Lower leg skin (tissue), 4 donors: ENCODE measurements around the gene INTS11. TPM values are rescaled to one million over a fixed set of nuclear protein-coding genes. Genes with fewer than 3 reads are reported as not detected.
"Not testable (repeated sequence)": the region's sequence is repeated elsewhere in the genome, so short reads cannot be mapped to it uniquely, and the experiment has no call there.

Experiments
- DNase-seq, 2 donors: peaks; one replicate each; pipeline ENCODE4 v3.0.0-alpha.2; 2019; ENCODE audit warnings: low spot score in 2 of 2
- H3K4me3 ChIP-seq: fragments of 200-600 bp; sonication (generic); 2 replicates; pipeline ENCODE4 v1.5.1; 2017; ENCODE audit warnings: mild to moderate bottlenecking, low read depth; ENCODE audit not compliant: poor library complexity, severe bottlenecking
- CTCF ChIP-seq, 3 donors: fragments of 450-650 bp; IDR thresholded peaks; one replicate each; pipeline ENCODE4 v1.5.1; 2016; ENCODE audit warnings: antibody characterized with exemption in 3 of 3, mild to moderate bottlenecking in 3 of 3, moderate library complexity in 2 of 3
- POLR2A ChIP-seq, 2 donors: fragments of 450-650 bp; IDR thresholded peaks; one replicate each; pipeline ENCODE4 v1.6.1; 2016 to 2017; ENCODE audit warnings: antibody characterized with exemption in 2 of 2, mild to moderate bottlenecking in 1 of 2, moderate library complexity in 1 of 2
- WGBS, 2 donors: methylation state at CpG; one replicate each; pipeline ENCODE4 v1.1.5; 2018; 5-methylcytosine and 5-hydroxymethylcytosine counted together
- intact Hi-C: fragments of 100-400 bp; cut with DNase I; formaldehyde crosslinking; loops from one replicate; pipeline ENCODE4 v1.15.0; 2023; ENCODE audit warnings: low total_unique reads
- total RNA-seq, 4 donors: library from RNA; depleted of rRNA; stranded (reverse); fragments of >200 nt; gene quantifications; one replicate each; pipeline ENCODE4 v1.1.0, GENCODE V29; 2016

Gene INTS11
- total RNA-seq, 4 donors from 2014 or later: 101 to 185 (median 105) TPM

GRCh38 chr1:1371364-1371745, 46.9 kb upstream of the INTS11 start:
- no peak for DNase-seq
- intact Hi-C loops: no loop called here
- H3K4me3 ChIP-seq: no peak overlapping the region
- 40 to 41% methylated on average over 3 to 10 of the region's 12 CpGs for WGBS, 2 donors
- TF ChIP-seq CTCF (IDR thresholded peaks at IDR 0.05) (no peak), POLR2A (IDR thresholded peaks at IDR 0.05) (no peak)

- TF ChIP-seq POLR2A (IDR thresholded peaks at IDR 0.05) (no peak), CTCF (IDR thresholded peaks at IDR 0.05) (no peak)
- no peak for DNase-seq
- H3K4me3 ChIP-seq: no peak overlapping the region
- WGBS, 2 donors: 76 to 79% methylated on average over 12 to 15 of the region's 16 CpGs
- intact Hi-C loops: no loop called here
These were observed 46.4 kb upstream of the INTS11 start for GRCh38 chr1:1370771-1371300.

- intact Hi-C loops, DNase-seq, H3K4me3 ChIP-seq: not testable (repeated sequence)
- WGBS, 2 donors: 82 to 98% methylated on average over 14 of the region's 14 CpGs
These were observed 45.6 kb upstream of the INTS11 start for GRCh38 chr1:1370094-1370493.

- WGBS, 2 donors: 93 to 95% methylated on average over 5 of the region's 5 CpGs
- TF ChIP-seq CTCF (IDR thresholded peaks at IDR 0.05): no peak
- TF ChIP-seq POLR2A (IDR thresholded peaks at IDR 0.05): no peak
- intact Hi-C loops: no loop called here
- DNase-seq: no peak
- no peak overlapping the region for H3K4me3 ChIP-seq
These were observed 42.9 kb upstream of the INTS11 start for GRCh38 chr1:1367315-1367714.

DNA sequence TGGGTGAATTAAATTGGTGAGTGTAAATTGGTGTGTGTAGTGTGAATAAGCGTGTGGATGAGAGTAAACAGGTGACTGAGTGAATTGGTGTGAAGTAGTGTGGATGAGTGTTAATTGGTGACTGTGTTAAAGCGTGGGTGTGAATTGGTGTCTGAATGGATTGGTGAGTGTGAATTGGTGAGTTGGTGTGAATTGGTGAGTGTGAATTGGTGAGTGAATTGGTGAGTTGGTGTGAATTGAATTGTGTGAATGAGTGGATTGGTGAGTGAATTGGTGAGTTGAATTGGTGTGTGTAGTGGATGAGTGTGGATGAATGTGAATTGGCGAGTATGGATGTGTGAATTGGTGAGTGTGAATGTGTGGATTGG, 42.2 kb upstream of the INTS11 start:
- no peak overlapping the region for H3K4me3 ChIP-seq
- no peak for DNase-seq
- intact Hi-C loops: no loop called here
- WGBS, 2 donors: 92 to 96% methylated on average over 2 to 3 of the region's 3 CpGs
- TF ChIP-seq POLR2A (IDR thresholded peaks at IDR 0.05): no peak
- no peak for TF ChIP-seq CTCF (IDR thresholded peaks at IDR 0.05)

GRCh38 chr1:1365875-1366698, 41.6 kb upstream of the INTS11 start:
- 76 to 84% methylated on average over 10 of the region's 10 CpGs for WGBS, 2 donors
- TF ChIP-seq POLR2A (IDR thresholded peaks at IDR 0.05): no peak
- no peak for TF ChIP-seq CTCF (IDR thresholded peaks at IDR 0.05)
- no peak overlapping the region for H3K4me3 ChIP-seq
- intact Hi-C loops: no loop called here
- DNase-seq: no peak
